OCI-LY1 (cell line): ENCODE measurements around the gene THBS3.
"Not testable (repeated sequence)": the region's sequence is repeated elsewhere in the genome, so short reads cannot be mapped to it uniquely, and the experiment has no call there.

Experiments used
- H2AFZ ChIP-seq: fragments of 200-600 bp; sonication (generic), shearing (Covaris generic); 2 replicates; pipeline ENCODE4 v1.6.0; 2014; ENCODE audit warnings: antibody characterized with exemption, mild to moderate bottlenecking, low read length
- H3F3A ChIP-seq: fragments of 200-600 bp; sonication (generic), shearing (Covaris generic); 2 replicates; pipeline ENCODE4 v1.6.0; 2014; ENCODE audit warnings: mild to moderate bottlenecking, antibody characterized with exemption, low read length, moderate library complexity; ENCODE audit not compliant: insufficient read depth
- H3K27ac ChIP-seq: fragments of 200-600 bp; sonication (generic); 2 replicates; pipeline ENCODE4 v1.5.1; 2014; ENCODE audit warnings: low read length, mixed run types, mild to moderate bottlenecking, low read depth; ENCODE audit not compliant: poor library complexity, severe bottlenecking
- H3K27me3 ChIP-seq: fragments of 200-600 bp; sonication (generic); 2 replicates; pipeline ENCODE4 v1.6.0; 2014; ENCODE audit warnings: antibody characterized with exemption, mild to moderate bottlenecking, low read length, moderate library complexity; ENCODE audit not compliant: insufficient read depth
- H3K36me3 ChIP-seq: fragments of 200-600 bp; sonication (generic); 2 replicates; pipeline ENCODE4 v1.6.1; 2014; ENCODE audit warnings: mild to moderate bottlenecking, antibody characterized with exemption, low read length, moderate library complexity, mixed read lengths; ENCODE audit not compliant: insufficient read depth
- H3K4me1 ChIP-seq: fragments of 200-600 bp; sonication (generic); 2 replicates; pipeline ENCODE4 v1.5.1; 2014; ENCODE audit warnings: mild to moderate bottlenecking, low read length, moderate library complexity; ENCODE audit not compliant: insufficient read depth, severe bottlenecking
- H3K4me2 ChIP-seq: fragments of 200-600 bp; sonication (generic), shearing (Covaris generic); 2 replicates; pipeline ENCODE4 v1.6.1; 2014; ENCODE audit warnings: low read length
- H3K4me3 ChIP-seq: fragments of 200-600 bp; sonication (generic); 2 replicates; pipeline ENCODE4 v1.5.1; 2014; ENCODE audit warnings: low read length, low read depth, mild to moderate bottlenecking, mixed read lengths; ENCODE audit not compliant: poor library complexity, severe bottlenecking
- H3K79me2 ChIP-seq: fragments of 200-600 bp; shearing (Covaris generic); 2 replicates; pipeline ENCODE4 v1.6.1; 2016; ENCODE audit warnings: mixed run types, low read length, mixed read lengths; ENCODE audit not compliant: insufficient read depth
- H3K9ac ChIP-seq: fragments of 200-600 bp; sonication (generic), shearing (Covaris generic); 2 replicates; pipeline ENCODE4 v1.6.1; 2014; ENCODE audit warnings: mild to moderate bottlenecking, low read length, mixed read lengths
- H3K9me2 ChIP-seq: fragments of 200-600 bp; sonication (generic), shearing (Covaris generic); 2 replicates; pipeline ENCODE4 v1.6.1; 2014; ENCODE audit warnings: low read depth, mild to moderate bottlenecking, low read length, mixed read lengths
- H3K9me3 ChIP-seq: fragments of 200-600 bp; shearing (Covaris generic); 2 replicates; pipeline ENCODE4 v1.6.1; 2014; ENCODE audit warnings: low read length, mixed read lengths
- H4K20me1 ChIP-seq: fragments of 200-600 bp; sonication (generic), shearing (Covaris generic); 2 replicates; pipeline ENCODE4 v1.6.0; 2016; ENCODE audit warnings: mild to moderate bottlenecking, low read length; ENCODE audit not compliant: insufficient read depth
- CTCF ChIP-seq: fragments of 200-600 bp; sonication (generic), shearing (Covaris generic); IDR thresholded peaks from 2 replicates; pipeline ENCODE4 v1.5.1; 2017; ENCODE audit warnings: mild to moderate bottlenecking, antibody characterized with exemption, low read length, moderate library complexity, mixed read lengths
- EZH2 ChIP-seq: fragments of 200-600 bp; sonication (generic), shearing (Covaris generic); IDR thresholded peaks from 2 replicates; pipeline ENCODE4 v1.8.0; 2017; ENCODE audit warnings: borderline replicate concordance, mixed run types, mild to moderate bottlenecking, antibody characterized with exemption, low read length, moderate library complexity, mixed read lengths

The THBS3 gene

GRCh38 chr1:155219592-155220031, 11.9 kb upstream of the THBS3 start:
- H3K4me2 ChIP-seq = peak overlapping the region; percentile 4; the same call in 1 of the 2 replicates
- no peak overlapping the region for H3K27ac ChIP-seq
- TF ChIP-seq EZH2 = no peak
- no peak for TF ChIP-seq CTCF

GRCh38 chr1:155218854-155219591, 11.3 kb upstream of the THBS3 start:
- Histone ChIP-seq H3K27me3 (no peaks in the 10 kb centered on the region), H3K9ac (no peak overlapping the region), H3F3A (0 out of 2 replicates have a peak, but pooled peaks cover 3% of the 10 kb centered on the region), H3K9me2 (no peaks in the 10 kb centered on the region), H3K27ac (no peak overlapping the region), H3K9me3 (no peaks in the 10 kb centered on the region), H3K79me2 (no peaks in the 10 kb centered on the region), H3K36me3 (no peaks in the 10 kb centered on the region), H3K4me2 (peak overlapping the region; percentile 4; the same call in 1 of the 2 replicates), H2AFZ (0 out of 2 replicates have a peak overlapping the region, but pooled peaks have one; percentile 37), H3K4me3 (no peak overlapping the region), H3K4me1 (peaks cover 29% of the 10 kb centered on the region), H4K20me1 (no peaks in the 10 kb centered on the region)
- TF ChIP-seq EZH2 (no peak), CTCF (no peak)

More at GRCh38 chr1:155219592-155220031, 11.9 kb upstream of the THBS3 start:
- H3F3A ChIP-seq = 0 out of 2 replicates have a peak, but pooled peaks cover 4% of the 10 kb centered on the region
- no peak overlapping the region for H3K9ac ChIP-seq
- no peaks in the 10 kb centered on the region for H3K9me2 ChIP-seq
- peaks cover 35% of the 10 kb centered on the region for H3K4me1 ChIP-seq
- H3K9me3 ChIP-seq = no peaks in the 10 kb centered on the region
- 0 out of 2 replicates have a peak overlapping the region, but pooled peaks have one; percentile 37 for H2AFZ ChIP-seq
- H3K27me3 ChIP-seq = no peaks in the 10 kb centered on the region
- no peak overlapping the region for H3K4me3 ChIP-seq
- H3K36me3 ChIP-seq = no peaks in the 10 kb centered on the region
- H4K20me1 ChIP-seq = no peaks in the 10 kb centered on the region
- H3K79me2 ChIP-seq = no peaks in the 10 kb centered on the region

- not testable (repeated sequence) for H3K27me3 ChIP-seq, H3K4me3 ChIP-seq, H3K27ac ChIP-seq, H3K36me3 ChIP-seq, H2AFZ ChIP-seq, H3K79me2 ChIP-seq, H3K9ac ChIP-seq, H3K9me3 ChIP-seq, H3K4me2 ChIP-seq, H3K9me2 ChIP-seq, H4K20me1 ChIP-seq, H3F3A ChIP-seq
- peaks cover 18% of the 10 kb centered on the region for H3K4me1 ChIP-seq
These were observed 7.0 kb upstream of the THBS3 start for GRCh38 chr1:155214702-155215101.

GRCh38 chr1:155212051-155212440, 4.3 kb upstream of the THBS3 start:
- H3K9ac ChIP-seq, H3K4me2 ChIP-seq, H3K27ac ChIP-seq, H3K27me3 ChIP-seq, H3K36me3 ChIP-seq, H3K9me3 ChIP-seq, H4K20me1 ChIP-seq, H3F3A ChIP-seq, H3K79me2 ChIP-seq, H3K9me2 ChIP-seq, H2AFZ ChIP-seq, H3K4me3 ChIP-seq: not testable (repeated sequence)
- H3K4me1 ChIP-seq = peaks cover 29% of the 10 kb centered on the region

- H4K20me1 ChIP-seq, H3F3A ChIP-seq, H3K9me2 ChIP-seq, H3K9ac ChIP-seq, H3K4me3 ChIP-seq, H3K4me2 ChIP-seq, H3K27ac ChIP-seq, H3K27me3 ChIP-seq, H2AFZ ChIP-seq, H3K36me3 ChIP-seq, H3K9me3 ChIP-seq, H3K79me2 ChIP-seq: not testable (repeated sequence)
- peaks cover 31% of the 10 kb centered on the region for H3K4me1 ChIP-seq
These were observed 3.8 kb upstream of the THBS3 start for GRCh38 chr1:155211381-155212050.
